Pancreas (tissue), 10 donors: ENCODE results near the gene PIMREG. TPM values are rescaled to one million over a fixed set of nuclear protein-coding genes. Genes with fewer than 3 reads are reported as not detected.

ENCODE experiments used
- ATAC-seq, 4 donors: fragments of 200-7000 bp; cut with Tn5 transposase; one replicate each; pipeline versions ENCODE4 v1.8.0 to v1.9.1; 2020; ENCODE audit warnings: mild to moderate bottlenecking in 4 of 4, moderate library complexity in 4 of 4
- DNase-seq, 6 donors: peaks; one replicate each; pipeline ENCODE4 v3.0.0-alpha.2; 2020
- FAIRE-seq: peaks from 2 replicates; lab custom pipeline; 2012; peaks lifted over from hg19 to GRCh38; lab: Jason Lieb, UNC
- H3K27ac ChIP-seq, 4 donors: fragments of 200-600 bp; sonication (generic); 1 replicate in 3 of 4; 2 replicates in 1 of 4; pipeline versions ENCODE4 v1.5.0 to v1.8.0; 2020
- H3K27me3 ChIP-seq, 4 donors: fragments of 200-600 bp; one replicate each; pipeline ENCODE4 v1.8.0; 2021
- H3K36me3 ChIP-seq, 3 donors: fragments of 200-600 bp; sonication (generic) in 1 of 3; one replicate each; pipeline versions ENCODE4 v1.5.0 to v1.8.0; 2020 to 2021
- H3K4me1 ChIP-seq, 3 donors: fragments of 200-600 bp; one replicate each; pipeline ENCODE4 v1.8.0; 2021
- H3K4me3 ChIP-seq, 4 donors: fragments of 200-600 bp; sonication (generic) in 2 of 4; one replicate each; pipeline versions ENCODE4 v1.5.0 to v1.8.0; 2020 to 2021
- H3K9me3 ChIP-seq, 4 donors: fragments of 200-600 bp; one replicate each; pipeline ENCODE4 v1.8.0; 2021
- CTCF ChIP-seq, 4 donors: fragments of 200-600 bp; sonication (generic) in 3 of 4; IDR thresholded peaks; one replicate each; pipeline versions ENCODE4 v1.5.0 to v1.8.0; 2021; ENCODE audit warnings: antibody characterized with exemption in 4 of 4
- WGBS, 2 donors: extraction: QIAGEN DNeasy Blood & Tissue Kit; methylation state at CpG; one replicate each; pipeline ENCODE4 v1.1.7; 2013; 5-methylcytosine and 5-hydroxymethylcytosine counted together
- intact Hi-C, 3 donors: fragments of 100-400 bp; cut with DNase I; formaldehyde crosslinking; loops; one replicate each; pipeline versions ENCODE4 v1.11.1 to v1.14.2; 2022
- polyA plus RNA-seq, 2 donors: library from polyadenylated mRNA; stranded (reverse); fragments of 200-250 nt; gene quantifications; one replicate each; pipeline ENCODE4 v1.2.3, GENCODE V29; 2013
- total RNA-seq, 6 donors: library from RNA; stranded (reverse); fragmentation: NEBNext Ultra II Directional in 4 of 6; extraction: Animal tissue kit (Norgen Biotek cat#: 25700) in 4 of 6; gene quantifications; one replicate each; pipeline versions ENCODE4 v1.2.1 to v1.2.4, GENCODE V29; 2021 to 2023
- donor health status: healthy with polysubstance abuse.
- donor health status: DM: no; HTN: no; CAD: no; lungs with moderate emphysema.
- donor health status: DM: no; HTN: no; CAD: no.
- donor health status: control.
- donor health status: control.
- donor health status: Bipolar disorder and iron deficiency.
- donor health status: DM: yes; HTN: yes; CAD: no.
- donor health status: DM: no; HTN: no; CAD: no.
- donor health status: DM: no; HTN: no; CAD: no.
- donor health status: DM: yes; HTN: yes; CAD: no.

The PIMREG gene
- total and polyA plus RNA-seq, 8 donors = 0.09 to 0.50 (median 0.14) TPM; not detected in 4

- peak; percentile 72 to 93 (median 90) for ATAC-seq
- no peak overlapping the region for H3K4me3 ChIP-seq
- peak; percentile 53 to 86 (median 78) for DNase-seq
- WGBS, 2 donors = 21% methylated on average over 13 of the region's 13 CpGs
- TF ChIP-seq CTCF (IDR thresholded peaks at IDR 0.05) = peak; percentile 71 to 84 (median 84)
- no peak for FAIRE-seq
- H3K36me3 ChIP-seq = no peaks in the 10 kb centered on the region
- no peaks in the 10 kb centered on the region for H3K9me3 ChIP-seq
- no peaks in the 10 kb centered on the region for H3K27me3 ChIP-seq
- intact Hi-C loops = loop anchor here (2.0 to 10.0 kb wide), 3 partner anchors 833 to 837 kb away; partner anchors contain the start of gene NLRP1 (in 1 of the 3)
- H3K27ac ChIP-seq = no peak overlapping the region
- no peaks in the 10 kb centered on the region for H3K4me1 ChIP-seq
Observed at GRCh38 chr17:6421700-6422604, 22.3 kb upstream of the PIMREG start.

- intact Hi-C loops = loop anchor here (2.0 to 10.0 kb wide), 3 partner anchors 834 to 838 kb away; partner anchors contain the start of gene NLRP1 (in 1 of the 3)
- Histone ChIP-seq H3K36me3 (no peaks in the 10 kb centered on the region), H3K4me1 (no peaks in the 10 kb centered on the region), H3K9me3 (no peaks in the 10 kb centered on the region), H3K27ac (no peak overlapping the region), H3K27me3 (no peaks in the 10 kb centered on the region), H3K4me3 (no peak overlapping the region)
- DNase-seq = no peak
- no peak for FAIRE-seq
- WGBS, 2 donors = 38 to 44% methylated on average over 10 to 13 of the region's 13 CpGs
- no peak for TF ChIP-seq CTCF (IDR thresholded peaks at IDR 0.05)
- ATAC-seq = no peak
Observed at GRCh38 chr17:6422654-6423241, 21.5 kb upstream of the PIMREG start.

- FAIRE-seq (no peak), ATAC-seq (no peak), DNase-seq (no peak)
- Histone ChIP-seq H3K4me3 (no peak overlapping the region), H3K9me3 (no peaks in the 10 kb centered on the region), H3K27me3 (no peaks in the 10 kb centered on the region), H3K36me3 (no peaks in the 10 kb centered on the region), H3K4me1 (no peaks in the 10 kb centered on the region), H3K27ac (no peak overlapping the region)
- WGBS, 2 donors = 35 to 48% methylated on average over 14 of the region's 14 CpGs
- intact Hi-C loops = loop anchor here (2.0 to 10.0 kb wide), 3 partner anchors 835 to 839 kb away; partner anchors contain the start of gene NLRP1 (in 1 of the 3)
- no peak for TF ChIP-seq CTCF (IDR thresholded peaks at IDR 0.05)
Observed at GRCh38 chr17:6423931-6424330, 20.3 kb upstream of the PIMREG start.

GRCh38 chr17:6425407-6425806, 18.8 kb upstream of the PIMREG start:
- Histone ChIP-seq H3K36me3 (no peaks in the 10 kb centered on the region), H3K27ac (no peak overlapping the region), H3K27me3 (no peaks in the 10 kb centered on the region), H3K4me1 (no peaks in the 10 kb centered on the region), H3K9me3 (no peaks in the 10 kb centered on the region), H3K4me3 (no peak overlapping the region)
- intact Hi-C loops = loop anchor here in 1 of 3 donors (10.0 kb wide), 1 partner anchor 841 kb away; the partner anchor contains the start of gene NLRP1
- ATAC-seq (no peak), FAIRE-seq (no peak), DNase-seq (no peak)
- no peak for TF ChIP-seq CTCF (IDR thresholded peaks at IDR 0.05)
- 72 to 80% methylated on average over 18 of the region's 18 CpGs for WGBS, 2 donors
